Breast epithelium (tissue), 4 donors: ENCODE measurements around the gene SWAP70. TPM values are rescaled to one million over a fixed set of nuclear protein-coding genes. Genes with fewer than 3 reads are reported as not detected.

Source experiments
- DNase-seq, 2 donors: peaks; one replicate each; pipeline ENCODE4 v3.0.0-alpha.2; 2019; ENCODE audit warnings: low spot score in 2 of 2
- H3K27ac ChIP-seq, 2 donors: fragments of 200-600 bp; sonication (generic) in 1 of 2; one replicate each; pipeline ENCODE4 v1.5.1; 2016 to 2019; ENCODE audit warnings: mild to moderate bottlenecking in 1 of 2
- H3K27me3 ChIP-seq, 2 donors: fragments of 200-600 bp; sonication (generic) in 1 of 2; one replicate each; pipeline versions ENCODE4 v1.5.1 to v1.6.0; 2017 to 2019; ENCODE audit warnings: control low read depth in 1 of 2, mild to moderate bottlenecking in 1 of 2
- H3K36me3 ChIP-seq: fragments of 200-600 bp; one replicate; pipeline ENCODE4 v1.5.1; 2019
- H3K4me1 ChIP-seq, 2 donors: fragments of 200-600 bp; sonication (generic); one replicate each; pipeline ENCODE4 v1.5.1; 2016 to 2019; ENCODE audit warnings: control low read depth in 1 of 2
- H3K4me3 ChIP-seq, 3 donors: fragments of 200-600 bp; sonication (generic); 1 replicate in 2 of 3; 2 replicates in 1 of 3; pipeline ENCODE4 v1.5.1; 2016 to 2019; ENCODE audit warnings: mild to moderate bottlenecking in 3 of 3, moderate library complexity in 2 of 3
- H3K9me3 ChIP-seq, 2 donors: fragments of 200-600 bp; sonication (generic) in 1 of 2; one replicate each; pipeline ENCODE4 v1.5.1; 2016 to 2019; ENCODE audit warnings: control low read depth in 1 of 2
- POLR2A ChIP-seq: fragments of 450-650 bp; IDR thresholded peaks from one replicate; pipeline ENCODE4 v1.6.1; 2016; ENCODE audit warnings: antibody characterized with exemption, mild to moderate bottlenecking, moderate library complexity
- POLR2AphosphoS5 ChIP-seq, 3 donors: sonication (generic); formaldehyde crosslinking; IDR thresholded peaks; one replicate each; pipeline ENCODE4 v1.6.1; 2017; ENCODE audit warnings: antibody characterized with exemption in 3 of 3
- intact Hi-C: fragments of 100-400 bp; cut with DNase I; formaldehyde crosslinking; loops from one replicate; pipeline ENCODE4 v1.15.1; 2023; ENCODE audit warnings: low total_unique reads
- total RNA-seq, 3 donors: library from RNA; depleted of rRNA; stranded (reverse); fragments of >200 nt; gene quantifications; one replicate each; pipeline ENCODE4 v1.1.0, GENCODE V29; 2016
- TF ChIP-seq, protein P1 (sequence below), 3 donors: fragments of 450-650 bp; IDR thresholded peaks; one replicate each; pipeline ENCODE4 v1.5.1; 2016 to 2017; ENCODE audit warnings: antibody characterized with exemption in 3 of 3, mild to moderate bottlenecking in 3 of 3, moderate library complexity in 3 of 3

SWAP70 gene
- total RNA-seq, 3 donors from 2014 or later: 36.8 to 64.5 (median 60.6) TPM

GRCh38 chr11:9755561-9756185 is 91.8 kb downstream of the SWAP70 start:
- Histone ChIP-seq H3K36me3 (no peaks in the 10 kb centered on the region), H3K9me3 (no peaks in the 10 kb centered on the region), H3K27me3 (no peaks in the 10 kb centered on the region), H3K27ac (peak overlapping the region; percentile 59 to 76), H3K4me3 (no peak overlapping the region), H3K4me1 (peaks cover 0 to 22% of the 10 kb centered on the region in 2 donors)
- TF ChIP-seq POLR2AphosphoS5 (IDR thresholded peaks at IDR 0.05) (no peak), POLR2A (no peak)
- TF ChIP-seq, protein P1, sequence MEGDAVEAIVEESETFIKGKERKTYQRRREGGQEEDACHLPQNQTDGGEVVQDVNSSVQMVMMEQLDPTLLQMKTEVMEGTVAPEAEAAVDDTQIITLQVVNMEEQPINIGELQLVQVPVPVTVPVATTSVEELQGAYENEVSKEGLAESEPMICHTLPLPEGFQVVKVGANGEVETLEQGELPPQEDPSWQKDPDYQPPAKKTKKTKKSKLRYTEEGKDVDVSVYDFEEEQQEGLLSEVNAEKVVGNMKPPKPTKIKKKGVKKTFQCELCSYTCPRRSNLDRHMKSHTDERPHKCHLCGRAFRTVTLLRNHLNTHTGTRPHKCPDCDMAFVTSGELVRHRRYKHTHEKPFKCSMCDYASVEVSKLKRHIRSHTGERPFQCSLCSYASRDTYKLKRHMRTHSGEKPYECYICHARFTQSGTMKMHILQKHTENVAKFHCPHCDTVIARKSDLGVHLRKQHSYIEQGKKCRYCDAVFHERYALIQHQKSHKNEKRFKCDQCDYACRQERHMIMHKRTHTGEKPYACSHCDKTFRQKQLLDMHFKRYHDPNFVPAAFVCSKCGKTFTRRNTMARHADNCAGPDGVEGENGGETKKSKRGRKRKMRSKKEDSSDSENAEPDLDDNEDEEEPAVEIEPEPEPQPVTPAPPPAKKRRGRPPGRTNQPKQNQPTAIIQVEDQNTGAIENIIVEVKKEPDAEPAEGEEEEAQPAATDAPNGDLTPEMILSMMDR (IDR thresholded peaks at IDR 0.05): no peak
- intact Hi-C loops: loop anchor here (5.0 kb wide), 1 partner anchor 552 kb away; the partner anchor contains the start of gene ADM
- no peak for DNase-seq

GRCh38 chr11:9756461-9756860 is 92.6 kb downstream of the SWAP70 start:
- Histone ChIP-seq H3K9me3 (no peaks in the 10 kb centered on the region), H3K4me3 (no peak overlapping the region), H3K4me1 (peaks cover 0 to 22% of the 10 kb centered on the region in 2 donors), H3K27me3 (no peaks in the 10 kb centered on the region), H3K36me3 (no peaks in the 10 kb centered on the region), H3K27ac (peak overlapping the region; percentile 59 to 76)
- no peak for DNase-seq
- TF ChIP-seq POLR2AphosphoS5 (IDR thresholded peaks at IDR 0.05): no peak
- intact Hi-C loops: loop anchor here (5.0 kb wide), 1 partner anchor 551 kb away; the partner anchor contains the start of gene ADM

DNA sequence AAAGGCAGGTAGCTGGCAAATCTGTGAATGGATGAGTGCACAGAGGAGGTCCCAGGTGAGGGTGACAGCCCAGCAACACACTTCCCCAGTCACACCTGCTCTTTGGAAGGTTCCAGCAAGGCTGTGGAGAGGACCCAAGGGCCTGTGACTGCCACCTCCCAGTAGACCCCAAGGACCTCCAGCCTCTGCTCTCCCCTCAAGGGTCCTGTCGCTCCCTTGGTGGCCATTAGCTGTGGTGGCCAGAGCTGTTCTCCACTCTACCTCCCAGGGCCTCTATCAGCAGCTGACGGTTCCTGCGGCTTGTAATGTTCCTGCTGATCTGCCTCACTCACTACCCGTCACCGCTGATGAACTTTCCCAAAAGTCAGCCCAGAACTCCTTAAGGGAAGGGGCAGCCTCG is 93.0 kb downstream of the SWAP70 start:
- H3K4me3 ChIP-seq: no peak overlapping the region
- TF ChIP-seq, protein P1 (IDR thresholded peaks at IDR 0.05): no peak
- TF ChIP-seq POLR2AphosphoS5 (IDR thresholded peaks at IDR 0.05) (no peak), POLR2A (no peak)
- H3K9me3 ChIP-seq: no peaks in the 10 kb centered on the region
- no peaks in the 10 kb centered on the region for H3K36me3 ChIP-seq
- peaks cover 0 to 22% of the 10 kb centered on the region in 2 donors for H3K4me1 ChIP-seq
- no peak for DNase-seq
- H3K27me3 ChIP-seq: no peaks in the 10 kb centered on the region
- peak overlapping the region; percentile 59 to 76 for H3K27ac ChIP-seq
- intact Hi-C loops: loop anchor here (5.0 kb wide), 1 partner anchor 550 kb away; the partner anchor contains the start of gene ADM

GRCh38 chr11:9757809-9758636 is 94.1 kb downstream of the SWAP70 start:
- DNase-seq: peak; percentile 66 to 79
- no peaks in the 10 kb centered on the region for H3K36me3 ChIP-seq
- H3K27ac ChIP-seq: peak overlapping the region; percentile 90 to 96
- intact Hi-C loops: loop anchor here (5.0 kb wide), 1 partner anchor 549 kb away; the partner anchor contains the start of gene ADM
- no peaks in the 10 kb centered on the region for H3K9me3 ChIP-seq
- H3K4me3 ChIP-seq: peak overlapping the region; percentile 62 to 74 (median 68)
- peak in 1 of 3 donors; percentile 56 for TF ChIP-seq POLR2AphosphoS5 (IDR thresholded peaks at IDR 0.05)
- no peak for TF ChIP-seq POLR2A
- TF ChIP-seq, protein P1 (IDR thresholded peaks at IDR 0.05): peak in 2 of 3 donors; percentile 39 to 94
- peaks cover 0 to 22% of the 10 kb centered on the region in 2 donors for H3K4me1 ChIP-seq
- no peaks in the 10 kb centered on the region for H3K27me3 ChIP-seq

DNA sequence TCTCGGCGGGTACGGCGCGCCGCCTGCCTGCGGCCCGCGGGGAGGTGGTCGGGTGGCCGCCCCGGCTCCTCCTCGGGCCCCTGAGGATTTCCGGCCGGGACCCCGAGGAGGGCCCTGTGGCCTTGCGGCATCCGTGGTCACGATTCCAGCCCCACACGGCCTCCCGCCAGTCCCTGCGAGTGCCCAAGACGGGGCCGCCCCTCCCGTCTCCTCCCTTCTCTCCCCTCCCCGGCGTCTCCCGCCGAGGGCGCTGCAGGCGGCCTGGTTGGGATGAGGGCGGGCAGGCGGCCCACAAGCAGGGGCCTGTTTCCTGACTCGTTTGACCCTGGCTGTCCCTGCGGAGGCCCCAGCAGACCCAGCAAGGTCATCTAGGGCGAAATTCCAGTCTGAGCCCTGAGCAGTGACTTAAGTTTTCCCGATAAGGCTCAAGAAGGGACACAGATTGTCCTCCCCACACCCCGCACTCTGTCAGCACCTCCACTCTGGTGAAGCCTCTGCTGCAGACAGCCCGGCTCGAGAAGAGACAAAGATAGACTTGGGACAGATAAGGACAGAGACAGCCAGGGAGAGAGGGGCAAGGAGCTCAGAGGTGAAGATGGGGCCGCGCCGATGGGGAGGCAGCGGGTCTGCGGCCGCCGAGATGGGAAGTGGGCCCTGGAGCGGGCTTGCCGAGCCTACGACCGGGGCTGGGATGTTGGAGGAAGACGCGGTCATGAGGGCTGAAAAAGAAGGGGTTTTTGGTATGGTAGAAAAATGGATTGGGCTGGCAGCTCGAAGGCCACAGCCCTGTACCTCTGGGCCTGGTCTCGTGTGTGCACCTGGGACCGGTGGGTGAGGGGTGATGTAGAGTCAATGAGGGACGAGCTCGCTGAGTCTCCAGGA is 95.0 kb downstream of the SWAP70 start:
- Histone ChIP-seq H3K27ac (peak overlapping the region; percentile 90 to 96), H3K27me3 (no peaks in the 10 kb centered on the region), H3K9me3 (no peaks in the 10 kb centered on the region), H3K36me3 (no peaks in the 10 kb centered on the region), H3K4me3 (peak overlapping the region; percentile 62 to 74 (median 68)), H3K4me1 (peaks cover 0 to 22% of the 10 kb centered on the region in 2 donors)
- no peak for TF ChIP-seq POLR2A
- TF ChIP-seq POLR2AphosphoS5 (IDR thresholded peaks at IDR 0.05): peak; percentile 11 to 68 (median 59)
- DNase-seq: peak; percentile 63 to 72
- intact Hi-C loops: loop anchor here (5.0 kb wide), 1 partner anchor 548 kb away; the partner anchor contains the start of gene ADM
